GM23338 (cell line): ENCODE results near the gene STAC2. TPM values are rescaled to one million over a fixed set of nuclear protein-coding genes. Genes with fewer than 3 reads are reported as not detected.

Source experiments
- ATAC-seq: fragments of 200-7000 bp; cut with Tn5 transposase; 3 replicates; pipeline ENCODE4 v1.9.1; 2020
- DNase-seq: peaks from one replicate; pipeline ENCODE4 v3.0.0-alpha.2; 2015; ENCODE audit warnings: low spot score
- H2AFZ ChIP-seq: fragments of 200-600 bp; sonication (generic); 2 replicates; pipeline ENCODE4 v1.8.0; 2016; ENCODE audit warnings: antibody characterized with exemption, mild to moderate bottlenecking, moderate library complexity
- H3F3A ChIP-seq: fragments of 200-600 bp; sonication (generic); replicated peaks from 2 replicates; pipeline ENCODE4 v1.8.0; 2017; ENCODE audit warnings: antibody characterized with exemption, mixed run types, low read depth
- H3K27ac ChIP-seq: fragments of 200-600 bp; sonication (generic); 2 replicates; pipeline ENCODE4 v1.6.1; 2016; ENCODE audit warnings: low read depth
- H3K27me3 ChIP-seq: fragments of 200-600 bp; sonication (generic); 2 replicates; pipeline ENCODE4 v1.8.0; 2016; ENCODE audit warnings: mild to moderate bottlenecking, mixed run types, moderate library complexity; ENCODE audit not compliant: insufficient read depth
- H3K36me3 ChIP-seq: fragments of 200-600 bp; sonication (generic); 2 replicates; pipeline ENCODE4 v1.8.0; 2016; ENCODE audit warnings: mild to moderate bottlenecking; ENCODE audit not compliant: insufficient read depth
- H3K4me1 ChIP-seq: fragments of 200-600 bp; sonication (generic); 2 replicates; pipeline ENCODE4 v1.8.0; 2016; ENCODE audit warnings: mild to moderate bottlenecking, moderate library complexity; ENCODE audit not compliant: insufficient read depth
- H3K4me2 ChIP-seq: fragments of 200-600 bp; sonication (generic); 2 replicates; pipeline ENCODE4 v1.7.1; 2017; ENCODE audit warnings: mixed run types
- H3K4me3 ChIP-seq: fragments of 200-600 bp; sonication (generic); 2 replicates; pipeline ENCODE4 v1.6.1; 2016; ENCODE audit warnings: mixed run types
- H3K79me2 ChIP-seq: fragments of 200-600 bp; sonication (generic); replicated peaks from 2 replicates; pipeline ENCODE4 v1.8.0; 2017; ENCODE audit warnings: mild to moderate bottlenecking; ENCODE audit not compliant: insufficient read depth
- H3K9me2 ChIP-seq: fragments of 200-600 bp; sonication (generic); 2 replicates; pipeline ENCODE4 v1.8.0; 2017; ENCODE audit not compliant: insufficient read depth
- H4K20me1 ChIP-seq: fragments of 200-600 bp; sonication (generic); replicated peaks from 2 replicates; pipeline ENCODE4 v1.8.0; 2017; ENCODE audit warnings: mild to moderate bottlenecking; ENCODE audit not compliant: insufficient read depth
- H3K27ac Mint-ChIP-seq: 2 replicates; pipeline ENCODE4 v1.8.0; 2020; ENCODE audit warnings: inconsistent platforms, mild to moderate bottlenecking, moderate library complexity, mixed read lengths
- H3K27me3 Mint-ChIP-seq: 3 replicates; pipeline ENCODE4 v1.8.0; 2022; ENCODE audit warnings: low read depth, mild to moderate bottlenecking, moderate library complexity, mixed read lengths, inconsistent platforms; ENCODE audit not compliant: insufficient read depth, poor library complexity
- H3K36me3 Mint-ChIP-seq: 3 replicates; pipeline ENCODE4 v1.8.0; 2021; ENCODE audit warnings: low read depth, mild to moderate bottlenecking, inconsistent platforms, moderate library complexity, mixed read lengths
- H3K4me1 Mint-ChIP-seq: 3 replicates; pipeline ENCODE4 v1.8.0; 2020; ENCODE audit warnings: mild to moderate bottlenecking, inconsistent platforms, mixed read lengths
- H3K4me3 Mint-ChIP-seq: 3 replicates; pipeline ENCODE4 v1.8.0; 2021; ENCODE audit warnings: moderate library complexity, mild to moderate bottlenecking, inconsistent platforms, mixed read lengths
- H3K9me3 Mint-ChIP-seq: 3 replicates; pipeline ENCODE4 v1.8.0; 2020; ENCODE audit warnings: moderate library complexity, mild to moderate bottlenecking, inconsistent platforms, mixed read lengths
- CREB1 ChIP-seq: fragments of 250-450 bp; sonication (Bioruptor Pico); IDR thresholded peaks from 2 replicates; pipeline ENCODE4 v1.5.0; 2020; ENCODE audit warnings: low read depth, mild to moderate bottlenecking, moderate library complexity
- CTCF ChIP-seq, 2 experiments: fragments of 200-600 bp in 1 of 2; sonication (generic) in 1 of 2; conservative IDR thresholded peaks; 2 replicates each; pipeline versions ENCODE4 v1.5.1 to v1.6.1; 2016 to 2017; ENCODE audit warnings: antibody characterized with exemption in 2 of 2, low read depth in 2 of 2, mild to moderate bottlenecking in 2 of 2, moderate library complexity in 1 of 2
- ETS1 ChIP-seq: IDR thresholded peaks from 2 replicates; pipeline ENCODE4 v1.6.1; 2016; ENCODE audit warnings: antibody characterized with exemption
- EZH2 ChIP-seq: fragments of 200-600 bp; sonication (generic); IDR thresholded peaks from one replicate; pipeline ENCODE4 v1.8.0; 2017; ENCODE audit warnings: antibody characterized with exemption, mild to moderate bottlenecking, low read depth; ENCODE audit not compliant: unreplicated experiment
- EZH2phosphoT487 ChIP-seq: fragments of 200-600 bp; sonication (generic); IDR thresholded peaks from one replicate; pipeline ENCODE4 v1.8.1; 2018; ENCODE audit warnings: antibody characterized with exemption; ENCODE audit not compliant: unreplicated experiment
- JUNB ChIP-seq: IDR thresholded peaks from one replicate; pipeline ENCODE4 v1.6.1; 2016; ENCODE audit warnings: antibody characterized with exemption; ENCODE audit not compliant: unreplicated experiment
- NANOG ChIP-seq: IDR thresholded peaks from 2 replicates; pipeline ENCODE4 v1.6.1; 2016; ENCODE audit warnings: antibody characterized with exemption, borderline replicate concordance
- POLR2AphosphoS5 ChIP-seq: IDR thresholded peaks from 2 replicates; pipeline ENCODE4 v1.6.1; 2016; ENCODE audit warnings: antibody characterized with exemption, low read depth
- REST ChIP-seq: IDR thresholded peaks from one replicate; pipeline ENCODE4 v1.6.1; 2018; ENCODE audit warnings: antibody characterized with exemption; ENCODE audit not compliant: unreplicated experiment
- STAT1 ChIP-seq: IDR thresholded peaks from one replicate; pipeline ENCODE4 v1.6.1; 2016; ENCODE audit warnings: antibody characterized with exemption; ENCODE audit not compliant: unreplicated experiment
- ZNF114 ChIP-seq: fragments of 250-450 bp; sonication (Bioruptor Pico); IDR thresholded peaks from 2 replicates; pipeline ENCODE4 v1.5.0; 2020; ENCODE audit warnings: mild to moderate bottlenecking, moderate library complexity
- ZNF331 ChIP-seq: fragments of 250-450 bp; sonication (Bioruptor Pico); IDR thresholded peaks from 2 replicates; pipeline ENCODE4 v1.5.0; 2020; ENCODE audit warnings: low read depth, mild to moderate bottlenecking, moderate library complexity
- ZNF462 ChIP-seq: fragments of 250-450 bp; sonication (Bioruptor Pico); IDR thresholded peaks from 2 replicates; pipeline ENCODE4 v1.5.0; 2020; ENCODE audit warnings: mild to moderate bottlenecking, moderate library complexity
- polyA plus RNA-seq: library from polyadenylated mRNA; unstranded; fragments of >200 nt; fragmentation: Nextera tagmentation; extraction: Ambion mirVana; gene quantifications from 2 replicates; pipeline ENCODE4 v1.2.1, GENCODE V29; 2016
- total RNA-seq: library from RNA; depleted of rRNA; stranded (reverse); fragments of >200 nt; shearing (Covaris generic); gene quantifications from 2 replicates; pipeline ENCODE4 v1.2.3, GENCODE V29; 2014

STAC2 gene
- total and polyA plus RNA-seq, 2 experiments from 2014 or later = 1.9 to 3.1 TPM

- 0 out of 2 replicates have a peak, but pooled peaks cover under 1% of the 10 kb centered on the region for H3K27me3 ChIP-seq
- peaks cover 54% of the 10 kb centered on the region for H3K36me3 Mint-ChIP-seq
- H3K4me3 Mint-ChIP-seq = no peak overlapping the region
- H3K79me2 ChIP-seq = peaks cover 26% of the 10 kb centered on the region
- H3K27ac ChIP-seq = peak overlapping the region; percentile 63; the same call in 1 of the 2 replicates
- peaks cover 59% of the 10 kb centered on the region for H3F3A ChIP-seq
- H3K27ac Mint-ChIP-seq = no peak overlapping the region
- H3K4me1 Mint-ChIP-seq = peaks cover 43% of the 10 kb centered on the region
- no peak overlapping the region for H3K4me3 ChIP-seq
- peaks cover 46% of the 10 kb centered on the region for H3K36me3 ChIP-seq
- no peaks in the 10 kb centered on the region for H3K9me2 ChIP-seq
- no peak overlapping the region for H3K4me2 ChIP-seq
- ATAC-seq (no peak), DNase-seq (no peak)
- TF ChIP-seq NANOG = no peak
- TF ChIP-seq EZH2 = no peak
- no peak for TF ChIP-seq ZNF114 (CRISPR knock-in tag)
- TF ChIP-seq STAT1 = no peak
- TF ChIP-seq REST = no peak
- no peak; the same call in 1 of the 2 replicates for TF ChIP-seq POLR2AphosphoS5
- TF ChIP-seq ZNF331 = no peak
- no peak for TF ChIP-seq ETS1
- TF ChIP-seq CREB1 (CRISPR knock-in tag) = no peak
- no peak for TF ChIP-seq ZNF462
- TF ChIP-seq CTCF (conservative IDR thresholded peaks at IDR 0.05; ENCODE audit: low read depth in 2 of 2) = no peak
- no peak for TF ChIP-seq EZH2phosphoT487
- TF ChIP-seq JUNB = no peak
- H2AFZ ChIP-seq = no peak overlapping the region
- H4K20me1 ChIP-seq = peaks cover 28% of the 10 kb centered on the region
- H3K4me1 ChIP-seq = peaks cover 28% of the 10 kb centered on the region
- H3K9me3 Mint-ChIP-seq = no peaks in the 10 kb centered on the region; the same call in 1 of the 3 replicates
- H3K27me3 Mint-ChIP-seq = peaks cover 15% of the 10 kb centered on the region
Observed at GRCh38 chr17:39205112-39205526, 20.6 kb downstream of the STAC2 start.
